Measurements from ENCODE around the gene ASPG.

ASPG gene

DNA sequence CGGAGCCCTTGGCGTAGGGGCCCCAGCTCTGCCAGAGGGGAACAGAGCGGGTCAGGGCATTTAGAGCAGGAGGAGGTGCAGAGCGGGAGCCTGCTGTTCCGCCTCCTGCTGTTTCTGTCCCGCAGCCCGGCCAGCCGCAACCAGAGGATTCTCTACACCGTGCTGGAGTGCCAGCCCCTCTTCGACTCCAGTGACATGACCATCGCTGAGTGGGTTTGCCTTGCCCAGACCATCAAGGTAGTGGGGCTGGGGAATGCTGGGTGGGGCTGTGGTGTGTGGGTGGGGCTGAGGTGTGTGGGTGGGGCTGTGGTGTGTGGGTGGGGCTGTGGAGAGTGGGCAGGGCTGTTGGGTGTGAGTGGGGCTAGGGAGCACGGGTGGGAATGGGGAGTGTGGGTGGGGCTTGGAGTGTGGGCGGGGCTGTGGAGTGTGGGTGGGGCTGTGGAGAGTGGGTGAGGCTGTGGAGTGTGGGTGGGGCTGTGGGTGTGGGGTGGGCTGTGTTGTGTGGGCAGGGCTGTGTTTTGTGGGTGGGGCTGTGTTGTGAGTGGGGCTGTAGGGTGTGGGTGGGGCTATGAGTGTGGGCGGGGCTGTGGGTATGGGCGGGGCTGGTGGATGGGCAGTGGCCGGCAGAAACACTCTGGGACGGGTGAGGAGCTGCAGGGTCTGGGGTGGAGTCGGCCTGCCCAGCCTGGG, 8.0 kb downstream of the ASPG start:
- DNase-seq (ENCODE audit: low spot score) = no peak

GRCh38 chr14:104094056-104094708, 8.7 kb downstream of the ASPG start:
- DNase-seq (ENCODE audit: low spot score) = no peak

GRCh38 chr14:104094709-104095425, 9.4 kb downstream of the ASPG start:
- peak; percentile 89 for DNase-seq (ENCODE audit: low spot score)

GRCh38 chr14:104095426-104096310, 10.2 kb downstream of the ASPG start:
- no peak for DNase-seq (ENCODE audit: low spot score)

GRCh38 chr14:104096318-104096717, 10.8 kb downstream of the ASPG start:
- DNase-seq (ENCODE audit: low spot score) = no peak

GRCh38 chr14:104096751-104097700, 11.5 kb downstream of the ASPG start:
- no peak for DNase-seq (ENCODE audit: low spot score)

DNA sequence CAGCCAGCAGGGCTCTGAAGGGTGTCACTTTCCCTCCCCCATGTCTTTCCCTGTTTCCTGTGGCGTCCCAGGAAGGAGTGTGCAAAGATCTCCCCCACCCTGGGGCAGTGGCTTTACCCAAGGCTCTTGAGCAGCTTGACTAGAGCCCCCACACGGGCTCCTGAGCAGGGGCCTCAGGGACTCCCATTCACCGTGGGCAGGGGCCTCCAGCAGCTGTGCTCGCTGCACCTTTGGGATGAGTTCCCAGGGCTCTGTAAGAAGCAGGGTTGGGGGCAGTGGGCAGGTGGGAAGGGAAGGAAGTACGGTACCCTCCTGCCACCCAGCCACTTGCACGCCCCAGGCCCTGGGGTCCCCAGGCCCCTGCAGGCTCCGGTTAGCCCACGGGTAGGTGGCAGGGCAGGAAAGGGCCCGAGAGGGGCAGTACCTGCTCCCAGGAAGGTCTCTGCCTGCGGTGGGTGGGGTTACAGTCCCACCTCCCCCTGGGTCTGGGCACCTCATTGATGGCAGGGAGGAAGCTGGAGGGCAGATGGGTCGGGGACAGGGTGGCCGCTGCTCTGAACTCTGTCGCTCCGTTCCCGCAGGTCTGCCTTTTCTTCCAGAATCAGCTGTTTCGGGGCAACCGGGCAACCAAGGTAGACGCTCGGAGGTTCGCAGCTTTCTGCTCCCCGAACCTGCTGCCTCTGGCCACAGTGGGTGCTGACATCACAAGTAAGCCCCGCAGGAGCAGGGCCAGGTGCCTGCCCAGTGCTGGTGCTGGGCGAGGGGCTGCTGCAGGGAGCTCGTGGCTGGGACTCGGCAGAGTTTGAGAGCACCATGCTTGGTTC, 13.0 kb downstream of the ASPG start:
- no peak for DNase-seq (ENCODE audit: low spot score)

GRCh38 chr14:104099096-104100041, 13.9 kb downstream of the ASPG start:
- no peak for DNase-seq (ENCODE audit: low spot score)

GRCh38 chr14:104100171-104101085, 14.9 kb downstream of the ASPG start:
- no peak for DNase-seq (ENCODE audit: low spot score)

DNA sequence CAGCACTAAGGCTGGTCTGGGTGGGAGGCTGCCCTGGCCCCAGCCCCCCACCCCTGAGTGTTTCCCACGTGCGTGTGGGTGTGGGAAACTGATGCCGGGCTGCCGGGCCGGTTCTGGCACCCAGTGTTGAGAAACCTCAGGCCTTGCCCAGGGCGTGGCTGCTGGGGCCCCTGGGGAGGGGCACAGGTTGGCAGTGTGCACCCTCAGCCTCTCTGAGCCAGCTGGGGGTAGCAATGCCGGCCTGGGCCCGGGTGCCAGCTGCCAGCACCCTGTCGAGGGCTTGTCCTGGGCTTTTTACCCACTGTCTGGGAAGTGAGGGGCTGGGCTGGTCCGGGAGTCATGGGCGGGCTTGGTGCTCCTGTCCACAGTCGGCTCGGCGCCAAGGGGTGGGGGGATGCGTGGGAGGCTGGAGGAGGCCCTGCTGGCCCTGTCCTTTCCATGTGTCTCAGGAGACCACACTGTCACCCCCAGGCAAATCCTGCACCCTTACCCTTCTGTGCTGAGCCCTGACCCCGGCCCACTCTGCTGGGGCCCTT, 15.7 kb downstream of the ASPG start:
- no peak for DNase-seq (ENCODE audit: low spot score)

GRCh38 chr14:104101651-104102281, 16.3 kb downstream of the ASPG start:
- no peak for DNase-seq (ENCODE audit: low spot score)

DNA sequence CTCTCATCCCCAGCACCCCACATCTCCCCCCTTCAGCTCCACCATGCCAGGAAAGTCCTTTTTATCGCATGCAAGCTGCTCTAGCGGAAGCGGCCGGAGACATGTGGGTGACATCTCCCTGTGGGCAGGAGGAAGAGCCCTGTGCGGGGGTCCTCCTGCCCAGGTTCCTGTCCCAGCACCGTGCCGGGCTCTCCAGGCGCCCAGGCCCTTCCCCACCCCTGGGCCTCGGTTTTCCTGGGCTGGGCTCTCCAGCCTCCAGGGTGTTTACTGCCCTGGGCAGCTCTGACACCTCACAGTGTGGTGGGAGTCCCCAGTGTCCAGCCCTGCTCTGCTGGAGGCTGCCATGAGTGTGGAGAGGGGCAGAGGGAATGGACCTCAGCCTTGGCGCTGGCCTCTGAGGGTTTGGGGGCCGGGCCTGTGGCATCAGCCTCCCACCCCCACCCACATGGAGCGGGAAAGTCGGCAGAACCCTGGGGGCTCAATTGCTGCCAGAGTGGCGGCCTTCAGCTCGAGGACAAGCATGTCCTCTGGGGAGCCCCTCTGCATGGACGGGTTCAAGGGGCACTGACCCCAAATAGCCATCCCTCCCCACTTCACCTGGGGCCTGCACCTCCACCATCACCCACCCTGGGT, 16.9 kb downstream of the ASPG start:
- no peak for DNase-seq (ENCODE audit: low spot score)

DNA sequence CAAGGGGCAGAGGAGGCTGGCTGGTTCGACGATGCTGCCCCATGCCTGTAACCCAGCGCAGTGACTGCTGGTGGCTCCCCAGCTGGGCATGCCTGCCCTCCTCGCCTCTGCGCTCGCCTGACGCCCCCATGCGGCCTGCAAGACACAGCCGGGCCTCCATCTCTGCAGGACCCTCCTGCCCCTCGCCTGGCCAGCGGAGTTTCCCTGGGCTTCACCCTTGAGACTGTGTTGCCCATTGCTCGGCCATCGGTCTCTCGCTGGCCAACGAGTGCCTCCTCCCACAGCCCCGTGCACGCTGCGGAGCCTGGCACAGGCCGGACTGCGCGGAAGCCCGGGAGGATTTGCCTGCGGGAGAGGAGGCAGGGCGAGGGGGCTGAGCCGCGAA, 17.6 kb downstream of the ASPG start:
- DNase-seq (ENCODE audit: low spot score) = no peak

DNA sequence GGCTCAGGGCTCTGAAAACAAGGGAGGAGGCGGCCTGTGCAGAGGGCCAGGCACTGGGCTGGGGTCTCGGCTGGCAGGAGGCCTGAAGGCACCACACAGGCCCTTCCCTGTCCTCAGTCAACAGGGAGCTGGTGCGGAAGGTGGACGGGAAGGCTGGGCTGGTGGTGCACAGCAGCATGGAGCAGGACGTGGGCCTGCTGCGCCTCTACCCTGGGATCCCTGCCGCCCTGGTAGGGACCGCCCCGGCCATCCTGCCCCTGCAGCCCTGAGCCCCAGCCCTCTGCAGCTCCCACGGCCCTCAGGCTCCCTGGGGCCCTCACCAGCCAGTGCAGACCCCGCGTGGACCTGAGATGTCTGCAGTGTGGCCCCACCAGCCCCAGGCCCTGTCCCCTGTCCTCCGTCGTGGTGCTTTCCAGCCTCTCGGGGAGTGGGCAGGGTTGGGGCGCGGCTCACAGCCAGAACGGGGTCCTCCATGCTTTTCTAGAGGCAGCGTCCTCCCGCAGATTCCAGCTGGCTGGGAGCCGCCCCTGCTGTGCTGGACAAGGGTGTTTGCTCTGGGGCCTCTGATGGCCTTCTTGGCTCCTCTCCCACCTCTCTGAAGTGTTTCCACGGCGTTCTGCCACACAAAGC, 18.1 kb downstream of the ASPG start:
- no peak for DNase-seq (ENCODE audit: low spot score)

DNA sequence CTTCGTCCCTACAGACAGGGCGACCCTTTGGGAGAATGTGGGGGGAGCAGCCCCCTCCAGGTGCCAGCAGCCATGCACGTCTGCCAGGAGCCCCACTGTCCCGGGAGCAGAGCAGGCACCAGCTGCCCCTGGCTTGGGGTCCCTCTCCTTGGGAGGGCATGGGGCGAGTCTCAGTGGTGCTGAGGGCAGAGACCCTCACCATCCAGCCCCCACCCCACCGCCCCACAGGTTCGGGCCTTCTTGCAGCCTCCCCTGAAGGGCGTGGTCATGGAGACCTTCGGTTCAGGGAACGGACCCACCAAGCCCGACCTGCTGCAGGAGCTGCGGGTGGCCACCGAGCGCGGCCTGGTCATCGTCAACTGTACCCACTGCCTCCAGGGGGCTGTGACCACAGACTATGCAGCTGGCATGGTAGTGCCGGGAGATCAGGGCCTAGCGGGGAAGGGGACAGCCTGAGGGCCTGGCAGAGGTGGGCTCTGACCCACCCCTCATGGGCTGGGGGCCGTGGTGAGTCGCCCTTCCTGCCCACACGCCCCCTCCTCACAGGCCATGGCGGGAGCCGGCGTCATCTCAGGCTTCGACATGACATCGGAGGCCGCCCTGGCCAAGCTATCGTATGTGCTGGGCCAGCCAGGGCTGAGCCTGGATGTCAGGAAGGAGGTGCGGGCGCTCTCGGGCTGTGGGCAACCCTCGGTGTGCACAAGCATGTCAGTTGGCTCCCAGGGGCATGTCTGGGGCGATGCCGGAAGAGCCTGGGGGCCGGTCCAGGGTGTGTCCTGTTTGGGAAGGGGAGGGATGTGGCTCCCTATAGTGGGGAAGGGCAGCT, 18.8 kb downstream of the ASPG start:
- no peak for DNase-seq (ENCODE audit: low spot score)
